WTC11 (cell line): Measurements from ENCODE around the gene ACBD4.

ENCODE experiments used
- CTCF ChIP-seq: fragments of 200-600 bp; IDR thresholded peaks from 2 replicates; pipeline ENCODE4 v1.8.0; 2022; ENCODE audit warnings: antibody characterized with exemption
- HMGXB4 ChIP-seq: sonication (generic); formaldehyde crosslinking; IDR thresholded peaks from 2 replicates; pipeline ENCODE4 v1.8.1; 2023; ENCODE audit warnings: mild to moderate bottlenecking, moderate library complexity, missing genetic modification reagents
- JAZF1 ChIP-seq: fragments of 250-450 bp; sonication (Bioruptor Pico); IDR thresholded peaks from 2 replicates; pipeline ENCODE4 v1.9.0; 2021; ENCODE audit warnings: moderate library complexity, mild to moderate bottlenecking, inconsistent platforms
- MXD4 ChIP-seq: fragments of 250-450 bp; sonication (Bioruptor Pico); IDR thresholded peaks from 2 replicates; pipeline ENCODE4 v1.8.0; 2021; ENCODE audit warnings: mild to moderate bottlenecking, moderate library complexity, borderline replicate concordance
- NFE2L1 ChIP-seq: sonication (generic); formaldehyde crosslinking; IDR thresholded peaks from 2 replicates; pipeline ENCODE4 v1.8.1; 2023; ENCODE audit warnings: missing genetic modification reagents
- NR2C2 ChIP-seq: sonication (generic); formaldehyde crosslinking; IDR thresholded peaks from 2 replicates; pipeline ENCODE4 v1.8.0; 2022; ENCODE audit warnings: mild to moderate bottlenecking, missing genetic modification reagents
- TEAD4 ChIP-seq: sonication (generic); formaldehyde crosslinking; IDR thresholded peaks from 2 replicates; pipeline ENCODE4 v1.8.0; 2022; ENCODE audit warnings: mild to moderate bottlenecking, missing genetic modification reagents
- USF1 ChIP-seq: sonication (generic); formaldehyde crosslinking; IDR thresholded peaks from 2 replicates; pipeline ENCODE4 v1.8.0; 2022; ENCODE audit warnings: mild to moderate bottlenecking, missing genetic modification reagents
- ZNF121 ChIP-seq: sonication (generic); formaldehyde crosslinking; IDR thresholded peaks from 2 replicates; pipeline ENCODE4 v1.8.0; 2023; ENCODE audit warnings: missing genetic modification reagents
- ZNF263 ChIP-seq: sonication (generic); formaldehyde crosslinking; IDR thresholded peaks from 2 replicates; pipeline ENCODE4 v1.8.1; 2022; ENCODE audit warnings: low read depth, mild to moderate bottlenecking, moderate library complexity, missing genetic modification reagents
- ZSCAN18 ChIP-seq: fragments of 250-450 bp; sonication (Bioruptor Pico); IDR thresholded peaks from 2 replicates; pipeline ENCODE4 v2.1.2; 2022; ENCODE audit warnings: mild to moderate bottlenecking, moderate library complexity

- TF ChIP-seq ZNF121 (CRISPR knock-in tag) (no peak), HMGXB4 (no peak), TEAD4 (no peak), CTCF (no peak), MXD4 (CRISPR knock-in tag) (no peak), JAZF1 (CRISPR knock-in tag) (no peak), ZSCAN18 (no peak), NFE2L1 (no peak), ZNF263 (no peak), USF1 (no peak), NR2C2 (CRISPR knock-in tag) (no peak)
Measured at GRCh38 chr17:45106582-45106981, 28.9 kb upstream of the ACBD4 start.
